ENCODE measurements around the gene ITCH.
"Not testable (repeated sequence)": the region's sequence is repeated elsewhere in the genome, so short reads cannot be mapped to it uniquely, and the experiment has no call there.

ITCH gene

GRCh38 chr20:34415079-34415478 is 52.0 kb downstream of the ITCH start:
- H3K4me1 ChIP-seq (ENCODE audit: low read length): peaks cover 25% of the 10 kb centered on the region
- H3K36me3 ChIP-seq (replicated peaks; ENCODE audit: low read depth, low read length): peaks cover 16% of the 10 kb centered on the region
- H3K27me3 ChIP-seq (ENCODE audit: low read depth, low read length): no peaks in the 10 kb centered on the region
- no peak overlapping the region for H2AFZ ChIP-seq (ENCODE audit: low read depth, low read length)
- H3K9ac ChIP-seq (ENCODE audit: low read length): peak overlapping the region; percentile 6; the same call in 1 of the 2 replicates
- H3K27ac ChIP-seq (ENCODE audit: low read length): peak overlapping the region; percentile 51
- H4K20me1 ChIP-seq (ENCODE audit: insufficient read depth, low read length): no peaks in the 10 kb centered on the region
- H3K4me3 ChIP-seq (ENCODE audit: low read length): peak overlapping the region; percentile 12; the same call in 1 of the 2 replicates
- peak overlapping the region; percentile 69 for H3K4me2 ChIP-seq (ENCODE audit: low read length)
- H3K9me3 ChIP-seq (ENCODE audit: insufficient read depth, low read length): no peaks in the 10 kb centered on the region
- no peaks in the 10 kb centered on the region for H3K79me2 ChIP-seq (ENCODE audit: low read length)
- TF ChIP-seq EZH2phosphoT487 (IDR thresholded peaks at IDR 0.05; ENCODE audit: low read depth): no peak
- TF ChIP-seq CTCF (IDR thresholded peaks at IDR 0.05; ENCODE audit: low read depth, low read length): no peak

GRCh38 chr20:34420146-34420545 is 57.1 kb downstream of the ITCH start:
- Histone ChIP-seq H3K4me1 (ENCODE audit: low read length) (peaks cover 16% of the 10 kb centered on the region), H3K9me3 (ENCODE audit: insufficient read depth, low read length) (no peaks in the 10 kb centered on the region), H3K27ac (ENCODE audit: low read length) (no peak overlapping the region), H3K9ac (ENCODE audit: low read length) (no peak overlapping the region), H3K79me2 (ENCODE audit: low read length) (no peaks in the 10 kb centered on the region), H3K27me3 (ENCODE audit: low read depth, low read length) (no peaks in the 10 kb centered on the region), H3K36me3 (replicated peaks; ENCODE audit: low read depth, low read length) (peaks cover 13% of the 10 kb centered on the region), H4K20me1 (ENCODE audit: insufficient read depth, low read length) (no peaks in the 10 kb centered on the region), H3K4me3 (ENCODE audit: low read length) (no peak overlapping the region), H2AFZ (ENCODE audit: low read depth, low read length) (no peak overlapping the region), H3K4me2 (ENCODE audit: low read length) (no peak overlapping the region)
- no peak for TF ChIP-seq CTCF (IDR thresholded peaks at IDR 0.05; ENCODE audit: low read depth, low read length)

- Histone ChIP-seq H3K79me2 (ENCODE audit: low read length) (no peaks in the 10 kb centered on the region), H3K4me1 (ENCODE audit: low read length) (peaks cover 9% of the 10 kb centered on the region; the same call in 1 of the 2 replicates), H3K9me3 (ENCODE audit: insufficient read depth, low read length) (no peaks in the 10 kb centered on the region), H3K36me3 (replicated peaks; ENCODE audit: low read depth, low read length) (peaks cover 8% of the 10 kb centered on the region), H3K4me2 (ENCODE audit: low read length) (no peak overlapping the region), H4K20me1 (ENCODE audit: insufficient read depth, low read length) (no peaks in the 10 kb centered on the region), H3K27ac (ENCODE audit: low read length) (no peak overlapping the region), H3K9ac (ENCODE audit: low read length) (no peak overlapping the region), H3K4me3 (ENCODE audit: low read length) (no peak overlapping the region), H2AFZ (ENCODE audit: low read depth, low read length) (no peak overlapping the region), H3K27me3 (ENCODE audit: low read depth, low read length) (no peaks in the 10 kb centered on the region)
- TF ChIP-seq EZH2phosphoT487 (IDR thresholded peaks at IDR 0.05; ENCODE audit: low read depth) (no peak), CTCF (IDR thresholded peaks at IDR 0.05; ENCODE audit: low read depth, low read length) (no peak)
These were observed 57.9 kb downstream of the ITCH start for GRCh38 chr20:34420975-34421374.

DNA sequence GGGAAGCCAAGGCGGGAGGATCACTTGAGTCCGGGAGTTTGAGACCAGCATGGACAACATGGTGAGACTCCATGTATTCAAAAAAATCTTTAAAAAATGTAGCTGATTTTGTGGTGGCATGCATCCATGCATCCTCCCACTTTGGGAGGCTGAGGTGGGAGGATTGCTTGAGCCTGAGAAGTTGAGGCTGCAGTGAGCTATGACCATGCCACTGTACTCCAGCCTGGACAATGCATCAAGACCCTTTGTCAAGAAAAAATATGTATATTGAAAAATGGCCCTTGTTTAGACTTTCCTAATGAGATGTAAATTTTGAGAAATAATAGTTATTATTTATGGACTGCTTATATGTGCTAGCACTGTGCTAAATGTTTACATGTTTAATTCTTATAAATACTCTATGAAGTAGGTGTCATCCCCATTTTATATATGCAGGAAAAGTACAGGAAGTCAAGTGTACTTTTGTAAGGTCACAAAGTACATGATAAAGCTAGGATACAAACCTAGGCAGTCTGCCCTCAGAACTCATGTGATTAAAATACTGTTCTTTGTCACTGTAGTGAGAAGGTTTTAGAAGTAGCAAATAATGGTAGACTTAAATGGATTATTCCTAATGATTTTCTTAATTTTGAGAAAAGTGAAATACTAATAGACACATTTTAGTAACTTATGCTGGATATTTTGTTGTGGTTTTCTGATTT is 58.8 kb downstream of the ITCH start:
- Histone ChIP-seq H2AFZ (ENCODE audit: low read depth, low read length) (no peak overlapping the region), H3K9me3 (ENCODE audit: insufficient read depth, low read length) (no peaks in the 10 kb centered on the region), H3K27me3 (ENCODE audit: low read depth, low read length) (no peaks in the 10 kb centered on the region), H3K4me2 (ENCODE audit: low read length) (no peak overlapping the region), H3K36me3 (replicated peaks; ENCODE audit: low read depth, low read length) (peaks cover 8% of the 10 kb centered on the region), H3K27ac (ENCODE audit: low read length) (no peak overlapping the region), H3K4me3 (ENCODE audit: low read length) (no peak overlapping the region), H3K79me2 (ENCODE audit: low read length) (no peaks in the 10 kb centered on the region), H3K4me1 (ENCODE audit: low read length) (0 out of 2 replicates have a peak, but pooled peaks cover 3% of the 10 kb centered on the region), H4K20me1 (ENCODE audit: insufficient read depth, low read length) (no peaks in the 10 kb centered on the region), H3K9ac (ENCODE audit: low read length) (no peak overlapping the region)
- TF ChIP-seq CTCF (IDR thresholded peaks at IDR 0.05; ENCODE audit: low read depth, low read length) (no peak), EZH2phosphoT487 (IDR thresholded peaks at IDR 0.05; ENCODE audit: low read depth) (no peak)

DNA sequence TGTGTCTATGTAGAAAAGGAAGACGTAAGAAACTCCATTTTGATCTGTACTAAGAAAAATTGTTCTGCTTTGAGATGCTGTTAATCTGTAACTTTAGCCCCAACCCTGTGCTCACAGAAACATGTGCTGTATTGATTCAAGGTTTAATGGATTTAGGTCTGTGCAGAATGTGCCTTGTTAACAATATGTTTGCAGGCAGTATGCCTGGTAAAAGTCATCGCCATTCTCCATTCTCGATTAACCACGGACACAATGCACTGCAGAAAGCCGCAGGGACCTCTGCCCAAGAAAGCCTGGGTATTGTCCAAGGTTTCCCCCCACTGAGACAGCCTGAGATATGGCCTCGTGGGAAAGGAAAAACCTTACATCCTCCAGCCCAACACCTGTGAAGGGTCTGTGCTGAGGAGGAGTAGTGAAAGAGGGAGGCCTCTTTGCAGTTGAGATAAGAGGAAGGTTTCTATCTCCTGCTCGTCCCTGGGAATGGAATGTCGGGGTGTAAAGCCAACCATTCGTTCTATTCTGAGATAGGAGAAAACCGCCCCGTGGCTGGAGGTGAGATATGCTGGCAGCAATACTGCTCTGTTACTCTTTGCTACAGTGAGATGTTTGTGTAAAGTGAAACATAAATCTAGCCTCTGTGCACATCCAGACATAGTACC is 62.1 kb downstream of the ITCH start:
- not testable (repeated sequence) for H2AFZ ChIP-seq (ENCODE audit: low read depth, low read length); H3K79me2 ChIP-seq (ENCODE audit: low read length); H3K9ac ChIP-seq (ENCODE audit: low read length); H3K4me1 ChIP-seq (ENCODE audit: low read length); H3K27ac ChIP-seq (ENCODE audit: low read length); H4K20me1 ChIP-seq (ENCODE audit: insufficient read depth, low read length); H3K9me3 ChIP-seq (ENCODE audit: insufficient read depth, low read length); H3K36me3 ChIP-seq (replicated peaks; ENCODE audit: low read depth, low read length); H3K27me3 ChIP-seq (ENCODE audit: low read depth, low read length); H3K4me2 ChIP-seq (ENCODE audit: low read length); H3K4me3 ChIP-seq (ENCODE audit: low read length)
